Transverse colon (tissue), 4 donors: ENCODE measurements around the gene CDCA7L.

Experiments used
- CTCF ChIP-seq, 5 experiments: fragments of 200-600 bp in 3 of 5; fragments of 450-650 bp in 2 of 5; sonication (generic) in 3 of 5; IDR thresholded peaks; 1 replicate in 2 of 5; 2 replicates in 3 of 5; pipeline ENCODE4 v1.5.1; 2016 to 2017; ENCODE audit warnings: antibody characterized with exemption in 5 of 5, inconsistent platforms in 3 of 5, mild to moderate bottlenecking in 2 of 5, moderate library complexity in 1 of 5
- EP300 ChIP-seq: sonication (generic); formaldehyde crosslinking; IDR thresholded peaks from one replicate; pipeline ENCODE4 v1.6.1; 2017; ENCODE audit warnings: antibody characterized with exemption, low read depth
- POLR2A ChIP-seq: fragments of 450-650 bp; IDR thresholded peaks from one replicate; pipeline ENCODE4 v1.6.1; 2016; ENCODE audit warnings: antibody characterized with exemption, mild to moderate bottlenecking, moderate library complexity
- POLR2AphosphoS5 ChIP-seq, 3 donors: sonication (generic); formaldehyde crosslinking; IDR thresholded peaks; one replicate each; pipeline ENCODE4 v1.6.1; 2016; ENCODE audit warnings: antibody characterized with exemption in 3 of 3

GRCh38 chr7:21984042-21984441 lies 38.3 kb upstream of the CDCA7L start:
- no peak for TF ChIP-seq CTCF (IDR thresholded peaks at IDR 0.05)
- TF ChIP-seq POLR2A, result no peak
- no peak for TF ChIP-seq POLR2AphosphoS5 (IDR thresholded peaks at IDR 0.05)
- TF ChIP-seq EP300, result no peak
